ENCODE measurements around the gene TNFRSF12A. TPM values are rescaled to one million over a fixed set of nuclear protein-coding genes. Genes with fewer than 3 reads are reported as not detected.

TNFRSF12A gene
- total and polyA plus RNA-seq, 2 of the 13 experiments (the other 11 are each of a cell fraction or from before 2014, with no cell fraction given), result 61.9 to 66.0 TPM

DNA sequence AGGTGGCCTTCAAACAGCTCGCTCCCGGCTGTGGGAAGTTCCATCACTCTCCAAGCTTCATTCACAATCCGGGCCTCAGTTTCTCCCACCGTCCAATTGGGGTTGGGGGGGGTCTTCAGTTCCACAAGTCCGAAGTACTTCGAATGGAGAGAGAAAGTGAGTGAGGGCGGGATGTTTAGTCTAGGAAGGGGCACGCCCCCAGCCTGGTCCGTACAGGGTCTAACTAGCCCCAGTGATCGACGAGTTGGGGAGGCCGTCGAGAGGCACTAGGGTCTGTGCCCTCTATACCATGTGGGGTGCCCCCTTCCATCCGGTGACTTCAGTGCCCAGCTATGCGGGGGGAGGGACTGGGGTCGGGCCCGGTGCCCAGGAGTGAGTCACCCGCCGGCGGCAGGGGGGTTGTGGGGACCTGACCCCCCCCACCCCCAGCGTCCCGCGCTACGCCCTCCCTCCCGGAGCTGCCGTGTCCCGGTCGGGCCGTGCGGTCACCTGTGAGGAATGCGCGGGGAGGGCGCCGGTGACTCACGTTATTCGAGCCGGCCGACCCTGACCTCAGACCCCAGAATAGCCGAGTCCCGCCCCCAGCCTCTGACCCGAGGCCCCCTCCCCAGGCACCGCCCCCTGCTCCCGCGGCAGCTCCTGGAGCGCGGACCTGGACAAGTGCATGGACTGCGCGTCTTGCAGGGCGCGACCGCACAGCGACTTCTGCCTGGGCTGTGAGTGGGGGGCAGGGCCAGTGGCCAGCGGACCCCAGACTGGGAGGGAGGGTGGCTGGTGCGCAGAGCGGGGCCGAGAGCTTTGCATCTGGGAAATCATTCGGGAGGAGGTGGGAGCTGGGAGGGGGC, 658 bp downstream of the TNFRSF12A start:
- peaks cover 68% of the 10 kb centered on the region for H3K4me1 ChIP-seq (ENCODE audit: insufficient read depth, low read length)
- whole genome bisulfite sequencing (ENCODE audit: low lambda C conversion rate), result 2% methylated on average over 13 of the region's 57 CpGs
- H3K27ac ChIP-seq (ENCODE audit: extremely low read length, insufficient read depth, low read length), result peak overlapping the region; percentile 93
- peak; percentile 42 for FAIRE-seq
- ChIA-PET POLR2A (interaction anchor here (0.7 to 18.8 kb wide), 25 partner anchors 7 to 865 kb away, joined by 3 to 750 read pairs (median 5); partner anchors contain the start of genes CLDN9, FLYWCH2, IL32 and KREMEN2), CTCF (ENCODE audit: low intra/inter-chr PET ratio, low total read pairs) (interaction anchor here (0.8 to 0.9 kb wide), 2 partner anchors 15 to 17 kb away, joined by 3 to 4 read pairs; no protein-coding TSS in a partner anchor)
- intact Hi-C loops (cut with micrococcal nuclease; ENCODE audit: unreplicated experiment) (no loop called here), in situ Hi-C loops (cut with HindIII; ENCODE audit: extremely low pct_ligation_motif_present, low pct_unique_long_range_greater_than_20kb) (no loop called here)
- H4K20me1 ChIP-seq (ENCODE audit: insufficient read depth, low read length), result peaks cover 31% of the 10 kb centered on the region; the same call in 1 of the 2 replicates
- H2AFZ ChIP-seq (ENCODE audit: low read length), result no peak overlapping the region
- peak; percentile 87 for DNase-seq (ENCODE audit: low spot score)
- no peaks in the 10 kb centered on the region for H3K9me3 ChIP-seq (ENCODE audit: low read length)
- peak overlapping the region; percentile 99 for H3K9ac ChIP-seq (ENCODE audit: insufficient read depth, low read depth, low read length)
- no peaks in the 10 kb centered on the region; a peak in 2 of 5 replicates for H3K27me3 ChIP-seq (ENCODE audit: control insufficient read depth in 1 of 2, insufficient read depth in 2 of 2, low read length in 2 of 2)
- BruUV-seq (replicated peaks), result no TSS peak
- ATAC-seq, result peak; percentile 53
- peaks cover 5% of the 10 kb centered on the region for H3K79me2 ChIP-seq (ENCODE audit: insufficient read depth, low read length)
- H3K4me3 ChIP-seq (replicated peaks in 1 of 3; ENCODE audit: insufficient read depth in 1 of 3, low read depth in 2 of 3, low read length in 3 of 3), result peak overlapping the region; percentile 65 to 93 (median 76)
- peaks cover 4 to 6% of the 10 kb centered on the region in 2 experiments; a peak in 4 of 5 replicates for H3K36me3 ChIP-seq (replicated peaks in 1 of 2; ENCODE audit: control insufficient read depth in 1 of 2, insufficient read depth in 2 of 2, low read length in 2 of 2)
- H3K4me2 ChIP-seq (ENCODE audit: low read depth, low read length), result peak overlapping the region; percentile 85
- TF ChIP-seq CBX1 (IDR thresholded peaks at IDR 0.05; ENCODE audit: low read depth), result no peak
- TF ChIP-seq, protein P1, sequence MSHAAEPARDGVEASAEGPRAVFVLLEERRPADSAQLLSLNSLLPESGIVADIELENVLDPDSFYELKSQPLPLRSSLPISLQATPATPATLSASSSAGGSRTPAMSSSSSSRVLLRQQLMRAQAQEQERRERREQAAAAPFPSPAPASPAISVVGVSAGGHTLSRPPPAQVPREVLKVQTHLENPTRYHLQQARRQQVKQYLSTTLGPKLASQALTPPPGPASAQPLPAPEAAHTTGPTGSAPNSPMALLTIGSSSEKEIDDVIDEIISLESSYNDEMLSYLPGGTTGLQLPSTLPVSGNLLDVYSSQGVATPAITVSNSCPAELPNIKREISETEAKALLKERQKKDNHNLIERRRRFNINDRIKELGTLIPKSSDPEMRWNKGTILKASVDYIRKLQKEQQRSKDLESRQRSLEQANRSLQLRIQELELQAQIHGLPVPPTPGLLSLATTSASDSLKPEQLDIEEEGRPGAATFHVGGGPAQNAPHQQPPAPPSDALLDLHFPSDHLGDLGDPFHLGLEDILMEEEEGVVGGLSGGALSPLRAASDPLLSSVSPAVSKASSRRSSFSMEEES (CRISPR knock-in tag; IDR thresholded peaks at IDR 0.05), result peak; percentile 74
- peak; percentile 82; the same call in 1 of the 2 replicates for TF ChIP-seq ZNF546 (CRISPR knock-in tag; conservative IDR thresholded peaks at IDR 0.05)
- TF ChIP-seq PCBP2 (optimal IDR thresholded peaks at IDR 0.05; ENCODE audit: low read depth, low read length, poor library complexity, severe bottlenecking), result no peak
- peak; percentile 24 for TF ChIP-seq HNRNPH1 (optimal IDR thresholded peaks at IDR 0.05; ENCODE audit: low read depth, low read length)
- TF ChIP-seq, protein P2, sequence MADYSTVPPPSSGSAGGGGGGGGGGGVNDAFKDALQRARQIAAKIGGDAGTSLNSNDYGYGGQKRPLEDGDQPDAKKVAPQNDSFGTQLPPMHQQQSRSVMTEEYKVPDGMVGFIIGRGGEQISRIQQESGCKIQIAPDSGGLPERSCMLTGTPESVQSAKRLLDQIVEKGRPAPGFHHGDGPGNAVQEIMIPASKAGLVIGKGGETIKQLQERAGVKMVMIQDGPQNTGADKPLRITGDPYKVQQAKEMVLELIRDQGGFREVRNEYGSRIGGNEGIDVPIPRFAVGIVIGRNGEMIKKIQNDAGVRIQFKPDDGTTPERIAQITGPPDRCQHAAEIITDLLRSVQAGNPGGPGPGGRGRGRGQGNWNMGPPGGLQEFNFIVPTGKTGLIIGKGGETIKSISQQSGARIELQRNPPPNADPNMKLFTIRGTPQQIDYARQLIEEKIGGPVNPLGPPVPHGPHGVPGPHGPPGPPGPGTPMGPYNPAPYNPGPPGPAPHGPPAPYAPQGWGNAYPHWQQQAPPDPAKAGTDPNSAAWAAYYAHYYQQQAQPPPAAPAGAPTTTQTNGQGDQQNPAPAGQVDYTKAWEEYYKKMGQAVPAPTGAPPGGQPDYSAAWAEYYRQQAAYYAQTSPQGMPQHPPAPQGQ (CRISPR knock-in tag; IDR thresholded peaks at IDR 0.05; ENCODE audit: borderline replicate concordance), result no peak
- TF ChIP-seq NAIF1 (CRISPR knock-in tag; IDR thresholded peaks at IDR 0.05; ENCODE audit: borderline replicate concordance), result peak; percentile 46; the same call in 1 of the 2 replicates
- no peak for TF ChIP-seq CEBPG (CRISPR knock-in tag; IDR thresholded peaks at IDR 0.05)
- TF ChIP-seq, protein P3, sequence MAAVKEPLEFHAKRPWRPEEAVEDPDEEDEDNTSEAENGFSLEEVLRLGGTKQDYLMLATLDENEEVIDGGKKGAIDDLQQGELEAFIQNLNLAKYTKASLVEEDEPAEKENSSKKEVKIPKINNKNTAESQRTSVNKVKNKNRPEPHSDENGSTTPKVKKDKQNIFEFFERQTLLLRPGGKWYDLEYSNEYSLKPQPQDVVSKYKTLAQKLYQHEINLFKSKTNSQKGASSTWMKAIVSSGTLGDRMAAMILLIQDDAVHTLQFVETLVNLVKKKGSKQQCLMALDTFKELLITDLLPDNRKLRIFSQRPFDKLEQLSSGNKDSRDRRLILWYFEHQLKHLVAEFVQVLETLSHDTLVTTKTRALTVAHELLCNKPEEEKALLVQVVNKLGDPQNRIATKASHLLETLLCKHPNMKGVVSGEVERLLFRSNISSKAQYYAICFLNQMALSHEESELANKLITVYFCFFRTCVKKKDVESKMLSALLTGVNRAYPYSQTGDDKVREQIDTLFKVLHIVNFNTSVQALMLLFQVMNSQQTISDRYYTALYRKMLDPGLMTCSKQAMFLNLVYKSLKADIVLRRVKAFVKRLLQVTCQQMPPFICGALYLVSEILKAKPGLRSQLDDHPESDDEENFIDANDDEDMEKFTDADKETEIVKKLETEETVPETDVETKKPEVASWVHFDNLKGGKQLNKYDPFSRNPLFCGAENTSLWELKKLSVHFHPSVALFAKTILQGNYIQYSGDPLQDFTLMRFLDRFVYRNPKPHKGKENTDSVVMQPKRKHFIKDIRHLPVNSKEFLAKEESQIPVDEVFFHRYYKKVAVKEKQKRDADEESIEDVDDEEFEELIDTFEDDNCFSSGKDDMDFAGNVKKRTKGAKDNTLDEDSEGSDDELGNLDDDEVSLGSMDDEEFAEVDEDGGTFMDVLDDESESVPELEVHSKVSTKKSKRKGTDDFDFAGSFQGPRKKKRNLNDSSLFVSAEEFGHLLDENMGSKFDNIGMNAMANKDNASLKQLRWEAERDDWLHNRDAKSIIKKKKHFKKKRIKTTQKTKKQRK (IDR thresholded peaks at IDR 0.05; ENCODE audit: low read length), result no peak
- peak; percentile 53; the same call in 1 of the 2 replicates for TF ChIP-seq ZNF274 (CRISPR knock-in tag; IDR thresholded peaks at IDR 0.05)
- TF ChIP-seq SMARCE1 (IDR thresholded peaks at IDR 0.05; ENCODE audit: borderline replicate concordance), result no peak
- TF ChIP-seq, protein P4, sequence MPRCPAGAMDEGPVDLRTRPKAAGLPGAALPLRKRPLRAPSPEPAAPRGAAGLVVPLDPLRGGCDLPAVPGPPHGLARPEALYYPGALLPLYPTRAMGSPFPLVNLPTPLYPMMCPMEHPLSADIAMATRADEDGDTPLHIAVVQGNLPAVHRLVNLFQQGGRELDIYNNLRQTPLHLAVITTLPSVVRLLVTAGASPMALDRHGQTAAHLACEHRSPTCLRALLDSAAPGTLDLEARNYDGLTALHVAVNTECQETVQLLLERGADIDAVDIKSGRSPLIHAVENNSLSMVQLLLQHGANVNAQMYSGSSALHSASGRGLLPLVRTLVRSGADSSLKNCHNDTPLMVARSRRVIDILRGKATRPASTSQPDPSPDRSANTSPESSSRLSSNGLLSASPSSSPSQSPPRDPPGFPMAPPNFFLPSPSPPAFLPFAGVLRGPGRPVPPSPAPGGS (CRISPR knock-in tag; IDR thresholded peaks at IDR 0.05), result peak; percentile 53; the same call in 1 of the 2 replicates
- no peak for TF ChIP-seq ZNF775 (CRISPR knock-in tag; IDR thresholded peaks at IDR 0.05; ENCODE audit: borderline replicate concordance)
- TF ChIP-seq TP53 (CRISPR knock-in tag; conservative IDR thresholded peaks at IDR 0.05), result 0 out of 2 replicates have a peak, but pooled peaks have one; percentile 52
- TF ChIP-seq SP140L (CRISPR knock-in tag; IDR thresholded peaks at IDR 0.05; ENCODE audit: borderline replicate concordance), result no peak

Data from HepG2 (cell line).